GM18505 (cell line): ENCODE measurements around the gene MBD3.

Experiments
- ATAC-seq: cut with Tn5 transposase; IDR thresholded peaks from one replicate; pipeline ENCODE4 v1.9.1; 2021; ENCODE audit not compliant: unreplicated experiment
- POLR2A ChIP-seq: IDR thresholded peaks from 4 replicates; pipeline ENCODE4 v1.6.1; 2011; ENCODE audit warnings: borderline replicate concordance; ENCODE audit not compliant: insufficient read depth, insufficient read length; ENCODE audit errors: extremely low read depth

Gene MBD3

DNA sequence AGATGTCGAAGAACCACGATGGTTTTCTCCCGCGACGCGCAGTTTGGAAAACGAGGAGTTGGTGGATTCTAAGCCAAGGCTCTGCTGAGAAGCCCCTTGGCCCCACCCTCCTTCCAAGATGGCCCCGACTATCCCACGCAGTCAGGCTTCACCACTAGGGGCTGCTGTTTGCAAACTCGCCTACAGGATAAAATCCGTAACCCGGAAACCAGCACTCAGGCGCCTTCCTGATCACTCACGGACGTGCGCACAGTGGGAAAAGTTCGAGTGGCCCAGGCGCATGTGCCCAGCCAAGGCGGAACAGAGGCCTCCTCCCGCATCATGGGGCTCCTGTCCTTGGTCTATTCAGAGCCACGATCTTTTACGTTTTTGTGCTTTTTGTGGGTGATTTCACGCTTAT is 31.8 kb upstream of the MBD3 start:
- ATAC-seq, result no peak
- TF ChIP-seq POLR2A, result no peak

DNA sequence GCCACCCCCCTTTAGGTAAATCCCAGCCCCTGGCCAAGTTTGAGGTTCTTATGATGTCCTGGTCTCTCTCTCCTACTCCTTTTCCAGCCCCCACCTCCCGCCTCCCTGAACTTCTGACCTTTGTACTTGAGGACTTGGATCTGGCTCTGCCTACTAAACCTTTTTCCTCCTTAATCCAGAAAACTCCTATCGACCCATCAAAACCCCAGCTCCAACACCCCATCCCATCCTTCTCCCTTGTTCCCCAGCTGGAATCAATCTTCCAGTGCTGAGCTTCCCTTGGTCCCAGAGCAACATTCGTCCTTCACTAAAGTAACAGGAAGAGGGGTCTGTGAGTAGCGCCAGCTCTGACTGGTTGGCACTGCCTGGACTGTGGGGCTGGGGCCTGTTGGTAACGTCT is 29.9 kb upstream of the MBD3 start:
- no peak for ATAC-seq

GRCh38 chr19:1622007-1622406 is 29.3 kb upstream of the MBD3 start:
- no peak for ATAC-seq
- TF ChIP-seq POLR2A, result peak; percentile 18

More for the DNA sequence above, 29.9 kb upstream of the MBD3 start:
- no peak for TF ChIP-seq POLR2A

DNA sequence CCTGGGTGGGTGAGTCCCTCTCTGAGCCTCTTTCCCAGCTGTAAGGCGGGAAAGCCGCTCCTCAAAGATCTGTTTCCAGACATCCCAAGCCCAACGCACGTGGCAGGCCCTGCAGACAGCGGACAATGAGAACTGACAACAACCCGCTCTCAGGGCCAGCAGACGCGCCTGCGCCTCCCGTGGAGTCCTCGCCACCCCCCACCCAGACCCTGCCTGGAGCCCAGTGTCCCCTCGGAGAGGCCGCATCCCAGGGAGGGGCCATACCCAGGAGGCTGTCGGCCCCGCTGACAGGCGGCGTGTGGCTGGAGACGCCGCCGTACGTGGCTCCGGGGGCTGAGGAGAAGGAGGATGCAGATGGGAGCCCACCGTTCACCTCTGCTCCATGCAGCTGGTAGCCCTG is 28.9 kb upstream of the MBD3 start:
- ATAC-seq, result no peak
- TF ChIP-seq POLR2A, result no peak

GRCh38 chr19:1621021-1621420 is 28.4 kb upstream of the MBD3 start:
- no peak for ATAC-seq
- TF ChIP-seq POLR2A, result no peak

- TF ChIP-seq POLR2A, result peak; percentile 21
- ATAC-seq, result no peak
These were observed 27.8 kb upstream of the MBD3 start for GRCh38 chr19:1620502-1620901.

DNA sequence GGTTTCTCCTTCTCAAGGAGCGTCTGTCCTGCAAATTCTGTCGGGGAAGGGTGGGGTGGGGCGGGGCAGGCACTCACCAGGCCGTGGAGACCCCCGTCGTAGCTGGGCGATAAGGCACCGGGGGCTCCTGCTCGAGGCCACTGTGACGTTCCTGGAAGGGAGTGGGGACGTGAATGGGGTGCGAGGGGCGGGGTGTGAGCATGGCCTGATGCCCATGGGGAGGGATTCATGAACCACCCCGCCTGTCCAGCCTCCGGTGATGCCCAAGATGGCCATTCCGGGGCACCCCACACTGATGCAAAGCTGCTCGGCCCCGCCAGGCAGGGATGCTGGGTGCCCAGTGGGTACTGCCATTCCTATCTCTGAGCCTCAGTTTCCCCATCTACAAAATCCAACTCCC is 27.0 kb upstream of the MBD3 start:
- ATAC-seq, result no peak
- no peak for TF ChIP-seq POLR2A

DNA sequence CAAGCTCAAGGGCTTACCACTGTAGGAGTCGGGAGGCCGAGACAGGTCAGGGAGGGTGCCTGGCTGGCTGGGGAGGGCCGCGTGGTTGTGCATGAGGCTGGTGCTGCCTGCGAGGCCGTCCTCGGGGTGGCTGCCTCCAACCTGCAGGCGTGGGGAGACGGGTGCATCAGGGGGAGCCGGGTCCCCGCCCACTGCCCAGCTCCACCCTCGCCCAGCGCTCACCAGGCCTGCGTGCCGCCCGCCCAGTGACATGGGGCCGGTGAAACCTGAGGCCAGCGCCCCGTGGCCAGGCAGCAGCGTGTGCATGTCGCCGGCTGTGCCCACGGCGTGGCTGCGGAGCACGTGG is 26.4 kb upstream of the MBD3 start:
- ATAC-seq, result no peak

DNA sequence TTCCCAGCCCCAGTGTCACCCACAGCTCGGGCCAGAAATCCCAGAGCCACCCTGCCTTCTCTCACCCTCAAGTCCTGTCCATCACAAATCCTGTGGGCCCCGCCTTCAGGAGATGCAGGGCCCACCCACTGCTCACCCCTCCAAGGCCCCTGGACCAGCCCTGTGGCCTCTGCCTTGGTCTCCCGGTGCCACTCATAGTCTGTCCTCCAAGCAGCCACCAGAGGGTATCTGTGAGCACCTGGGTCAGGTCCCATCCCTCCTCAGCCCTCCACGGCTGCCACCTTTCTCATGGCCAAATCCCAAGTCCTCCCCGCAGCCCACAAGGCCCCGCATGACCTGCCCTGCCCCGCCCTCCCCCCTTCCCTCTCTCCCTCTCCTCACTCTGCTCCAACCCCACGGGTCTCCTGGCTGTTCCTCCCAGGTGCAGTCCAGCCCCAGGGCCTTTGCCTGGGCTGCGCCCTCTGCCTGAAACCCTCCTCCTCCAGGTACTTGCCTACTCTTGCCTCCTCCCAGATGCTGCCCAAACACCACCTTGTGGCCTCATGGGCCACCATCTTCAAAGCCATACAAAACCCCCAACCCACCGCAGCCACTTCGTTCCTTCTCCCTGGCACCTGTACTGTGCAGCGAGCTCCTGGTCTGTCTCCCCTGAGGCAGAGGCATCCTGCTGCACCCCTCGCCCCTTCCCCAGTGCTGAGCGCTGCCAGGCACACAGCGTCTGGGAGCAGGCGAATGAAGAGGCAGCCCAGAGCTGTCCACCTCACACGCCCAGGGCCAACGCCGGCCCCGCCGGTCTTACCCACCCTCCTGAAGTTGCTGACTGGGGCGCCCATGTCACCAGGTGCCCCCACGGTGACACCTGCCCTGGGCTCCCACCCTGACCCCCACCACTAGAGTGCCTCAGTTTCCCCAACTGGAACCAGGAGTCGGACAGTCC is 25.8 kb upstream of the MBD3 start:
- TF ChIP-seq POLR2A, result peak; percentile 14

More for the DNA sequence above, 26.4 kb upstream of the MBD3 start:
- TF ChIP-seq POLR2A, result no peak

DNA sequence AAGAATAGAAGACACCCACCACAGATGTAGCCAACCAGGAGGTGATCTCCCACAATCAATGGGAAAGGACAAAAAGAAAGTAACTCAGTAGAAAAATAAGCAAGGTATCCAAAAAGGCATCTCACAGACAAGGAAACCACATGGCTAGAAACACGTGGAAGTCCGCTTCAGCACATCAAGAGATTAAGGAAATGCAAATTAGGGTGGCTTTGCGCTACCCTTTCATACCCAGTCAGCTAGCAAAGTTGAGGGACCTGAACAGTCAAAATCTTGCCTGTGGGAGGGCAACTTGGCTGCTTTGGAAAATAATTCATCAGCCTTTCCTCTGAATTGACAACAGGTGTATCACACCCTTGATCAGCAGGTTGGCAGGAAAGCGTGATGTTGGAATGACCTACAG is 24.2 kb upstream of the MBD3 start:
- TF ChIP-seq POLR2A, result no peak
- ATAC-seq, result no peak

More for the DNA sequence above, 25.8 kb upstream of the MBD3 start:
- ATAC-seq, result no peak

- ATAC-seq, result no peak
- TF ChIP-seq POLR2A, result no peak
These were observed 23.7 kb upstream of the MBD3 start for GRCh38 chr19:1616396-1616795.

DNA sequence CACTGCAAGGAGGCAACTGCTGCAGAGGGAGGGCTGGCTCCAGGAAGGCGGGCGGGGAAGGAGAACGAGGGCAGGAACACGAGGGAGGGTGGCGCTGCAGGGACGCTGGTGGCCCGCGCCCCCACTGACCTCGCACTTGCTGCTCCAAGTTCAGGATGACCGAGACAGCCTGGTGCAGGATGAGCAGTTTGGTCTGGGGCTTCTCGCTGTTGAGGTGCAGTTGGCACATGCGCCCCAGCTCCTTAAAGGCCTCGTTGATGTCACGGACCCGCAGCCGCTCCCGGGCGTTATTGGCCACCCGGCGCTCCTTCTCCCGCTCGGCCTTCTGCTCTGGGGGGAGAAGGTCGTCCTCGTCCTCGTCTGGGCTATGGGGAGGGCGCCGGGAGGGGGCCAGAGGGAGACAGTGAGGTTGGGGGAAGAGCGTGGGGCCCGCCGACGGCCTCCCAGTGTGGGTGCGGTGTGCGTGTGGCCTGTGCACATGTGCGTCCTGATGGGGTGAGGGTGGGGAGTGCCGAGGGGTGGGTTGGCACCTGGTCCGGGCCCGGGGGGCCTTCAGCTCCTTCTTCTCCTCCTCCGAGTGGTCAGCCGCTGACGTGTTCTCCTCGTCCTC is 22.6 kb upstream of the MBD3 start:
- no peak for ATAC-seq
- no peak for TF ChIP-seq POLR2A

- no peak for ATAC-seq
- TF ChIP-seq POLR2A, result peak; percentile 1
These were observed 21.3 kb upstream of the MBD3 start for GRCh38 chr19:1613808-1614570.

GRCh38 chr19:1613146-1613545 is 20.5 kb upstream of the MBD3 start:
- ATAC-seq, result no peak
- TF ChIP-seq POLR2A, result no peak
